ENCODE results near the gene USP32.
"Not testable (repeated sequence)": the region's sequence is repeated elsewhere in the genome, so short reads cannot be mapped to it uniquely, and the experiment has no call there.

DNA sequence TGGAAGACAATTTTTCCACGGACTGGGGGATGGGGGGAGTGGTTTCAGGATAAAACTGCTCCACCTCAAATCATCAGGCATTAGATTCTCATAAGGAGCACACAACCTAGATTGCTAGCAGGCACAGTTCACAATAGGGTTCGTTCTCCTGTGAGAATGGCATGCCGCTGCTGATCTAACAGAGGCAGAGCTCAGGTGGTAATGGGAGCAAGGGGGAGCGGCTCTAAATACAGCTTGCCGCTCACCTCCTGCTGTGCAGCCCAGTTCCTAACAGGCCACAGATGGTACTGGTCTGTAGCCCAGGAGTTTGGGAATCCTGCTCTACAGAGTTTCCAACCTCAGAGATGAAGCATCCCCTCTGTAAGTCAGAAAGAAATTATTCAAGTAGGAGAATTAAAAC is 215.2 kb downstream of the USP32 start:
- not testable (repeated sequence) for TF ChIP-seq POLR2A (IDR thresholded peaks at IDR 0.05)
- TF ChIP-seq, protein P1, sequence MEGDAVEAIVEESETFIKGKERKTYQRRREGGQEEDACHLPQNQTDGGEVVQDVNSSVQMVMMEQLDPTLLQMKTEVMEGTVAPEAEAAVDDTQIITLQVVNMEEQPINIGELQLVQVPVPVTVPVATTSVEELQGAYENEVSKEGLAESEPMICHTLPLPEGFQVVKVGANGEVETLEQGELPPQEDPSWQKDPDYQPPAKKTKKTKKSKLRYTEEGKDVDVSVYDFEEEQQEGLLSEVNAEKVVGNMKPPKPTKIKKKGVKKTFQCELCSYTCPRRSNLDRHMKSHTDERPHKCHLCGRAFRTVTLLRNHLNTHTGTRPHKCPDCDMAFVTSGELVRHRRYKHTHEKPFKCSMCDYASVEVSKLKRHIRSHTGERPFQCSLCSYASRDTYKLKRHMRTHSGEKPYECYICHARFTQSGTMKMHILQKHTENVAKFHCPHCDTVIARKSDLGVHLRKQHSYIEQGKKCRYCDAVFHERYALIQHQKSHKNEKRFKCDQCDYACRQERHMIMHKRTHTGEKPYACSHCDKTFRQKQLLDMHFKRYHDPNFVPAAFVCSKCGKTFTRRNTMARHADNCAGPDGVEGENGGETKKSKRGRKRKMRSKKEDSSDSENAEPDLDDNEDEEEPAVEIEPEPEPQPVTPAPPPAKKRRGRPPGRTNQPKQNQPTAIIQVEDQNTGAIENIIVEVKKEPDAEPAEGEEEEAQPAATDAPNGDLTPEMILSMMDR (IDR thresholded peaks at IDR 0.05) = not testable (repeated sequence)

All from right lobe of liver (tissue), 4 donors.